DND-41 (cell line): Measurements from ENCODE around the gene PAFAH2.

Experiments used
- CTCF ChIP-seq: IDR thresholded peaks from 2 replicates; pipeline ENCODE4 v1.5.1; 2012; ENCODE audit warnings: borderline replicate concordance, low read length, moderate library complexity, mild to moderate bottlenecking; ENCODE audit not compliant: poor library complexity, severe bottlenecking; ENCODE audit errors: extremely low read depth
- EZH2 ChIP-seq: IDR thresholded peaks from 3 replicates; pipeline ENCODE4 v1.6.1; 2012; ENCODE audit warnings: borderline replicate concordance, low read depth, mild to moderate bottlenecking, moderate library complexity, low read length, inconsistent platforms; ENCODE audit not compliant: severe bottlenecking

- TF ChIP-seq CTCF (no peak), EZH2 (no peak)
Observed at GRCh38 chr1:26025517-26025916, 27.7 kb upstream of the PAFAH2 start.
